MM.1S (cell line): Measurements from ENCODE around the gene MKLN1.

Experiments
- EZH2 ChIP-seq: fragments of 300-600 bp; sonication (generic); optimal IDR thresholded peaks from 2 replicates; pipeline ENCODE3; 2017; ENCODE audit warnings: low read depth, mild to moderate bottlenecking, antibody characterized with exemption, low read length, mixed read lengths
- TF ChIP-seq, protein P1 (sequence below): fragments of 300-600 bp; sonication (generic); IDR thresholded peaks from 2 replicates; pipeline ENCODE4 v1.5.1; 2016; ENCODE audit warnings: antibody characterized with exemption, low read length, mixed read lengths

DNA sequence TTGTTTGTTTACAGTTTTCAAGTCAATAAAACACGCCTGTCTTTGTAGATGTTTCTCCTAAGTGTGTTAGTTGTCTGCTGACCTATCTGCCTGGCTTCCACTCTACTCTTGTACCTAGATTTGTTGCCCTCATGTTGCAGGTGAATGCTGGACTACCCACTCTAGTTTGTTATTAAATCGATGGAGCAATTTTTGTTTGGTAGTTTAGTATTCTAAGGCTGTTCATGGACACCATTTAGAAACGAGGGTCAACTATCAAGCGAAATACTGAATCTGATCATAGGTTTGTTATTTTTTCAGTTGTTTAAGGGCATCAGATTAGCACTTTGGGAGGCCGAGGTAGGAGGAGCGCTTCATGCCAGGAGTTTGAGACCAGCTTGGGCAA, 29.1 kb upstream of the MKLN1 start:
- TF ChIP-seq, protein P1, sequence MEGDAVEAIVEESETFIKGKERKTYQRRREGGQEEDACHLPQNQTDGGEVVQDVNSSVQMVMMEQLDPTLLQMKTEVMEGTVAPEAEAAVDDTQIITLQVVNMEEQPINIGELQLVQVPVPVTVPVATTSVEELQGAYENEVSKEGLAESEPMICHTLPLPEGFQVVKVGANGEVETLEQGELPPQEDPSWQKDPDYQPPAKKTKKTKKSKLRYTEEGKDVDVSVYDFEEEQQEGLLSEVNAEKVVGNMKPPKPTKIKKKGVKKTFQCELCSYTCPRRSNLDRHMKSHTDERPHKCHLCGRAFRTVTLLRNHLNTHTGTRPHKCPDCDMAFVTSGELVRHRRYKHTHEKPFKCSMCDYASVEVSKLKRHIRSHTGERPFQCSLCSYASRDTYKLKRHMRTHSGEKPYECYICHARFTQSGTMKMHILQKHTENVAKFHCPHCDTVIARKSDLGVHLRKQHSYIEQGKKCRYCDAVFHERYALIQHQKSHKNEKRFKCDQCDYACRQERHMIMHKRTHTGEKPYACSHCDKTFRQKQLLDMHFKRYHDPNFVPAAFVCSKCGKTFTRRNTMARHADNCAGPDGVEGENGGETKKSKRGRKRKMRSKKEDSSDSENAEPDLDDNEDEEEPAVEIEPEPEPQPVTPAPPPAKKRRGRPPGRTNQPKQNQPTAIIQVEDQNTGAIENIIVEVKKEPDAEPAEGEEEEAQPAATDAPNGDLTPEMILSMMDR = no peak
- no peak for TF ChIP-seq EZH2
